ENCODE results near the gene TLE4.
A peak's percentile ranks its signal among the peaks of the same experiment; 100 is the strongest.
"Not testable (repeated sequence)": the region's sequence is repeated elsewhere in the genome, so short reads cannot be mapped to it uniquely, and the experiment has no call there.

The TLE4 gene

DNA sequence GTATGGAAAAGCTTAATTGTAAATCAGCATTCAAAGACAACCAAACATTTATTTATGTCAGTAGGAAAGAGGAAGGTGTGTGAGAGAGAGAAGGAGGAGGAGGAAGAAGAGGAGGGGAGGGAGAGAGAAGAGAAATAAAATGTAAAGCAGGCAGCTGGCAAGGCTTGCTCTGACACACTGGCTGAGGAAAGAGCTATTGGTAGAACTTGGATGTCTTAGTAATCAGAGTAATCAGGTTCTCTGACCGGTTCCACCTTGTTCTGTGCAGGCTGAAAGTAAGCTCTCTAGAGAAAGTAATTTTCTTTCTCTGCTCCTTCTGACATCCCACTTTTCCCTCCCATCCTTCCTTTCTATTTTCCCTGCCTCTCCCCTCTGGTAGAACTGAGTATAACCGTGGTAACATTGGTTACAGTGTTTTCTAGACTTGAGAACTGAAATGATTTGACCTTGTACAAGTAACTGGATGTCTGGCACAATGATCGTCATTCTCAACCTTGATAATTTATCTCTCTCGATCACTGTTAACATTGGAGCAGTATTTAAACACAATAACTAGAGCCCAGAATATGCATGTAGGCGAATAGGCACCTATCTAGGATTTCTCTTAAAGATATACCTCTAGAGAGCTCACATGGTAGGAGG, 33.3 kb downstream of the TLE4 start:
- no peaks in the 10 kb centered on the region for H3K27me3 ChIP-seq
- H3K27ac ChIP-seq, result peak overlapping the region; percentile 70
- TF ChIP-seq, protein P1, sequence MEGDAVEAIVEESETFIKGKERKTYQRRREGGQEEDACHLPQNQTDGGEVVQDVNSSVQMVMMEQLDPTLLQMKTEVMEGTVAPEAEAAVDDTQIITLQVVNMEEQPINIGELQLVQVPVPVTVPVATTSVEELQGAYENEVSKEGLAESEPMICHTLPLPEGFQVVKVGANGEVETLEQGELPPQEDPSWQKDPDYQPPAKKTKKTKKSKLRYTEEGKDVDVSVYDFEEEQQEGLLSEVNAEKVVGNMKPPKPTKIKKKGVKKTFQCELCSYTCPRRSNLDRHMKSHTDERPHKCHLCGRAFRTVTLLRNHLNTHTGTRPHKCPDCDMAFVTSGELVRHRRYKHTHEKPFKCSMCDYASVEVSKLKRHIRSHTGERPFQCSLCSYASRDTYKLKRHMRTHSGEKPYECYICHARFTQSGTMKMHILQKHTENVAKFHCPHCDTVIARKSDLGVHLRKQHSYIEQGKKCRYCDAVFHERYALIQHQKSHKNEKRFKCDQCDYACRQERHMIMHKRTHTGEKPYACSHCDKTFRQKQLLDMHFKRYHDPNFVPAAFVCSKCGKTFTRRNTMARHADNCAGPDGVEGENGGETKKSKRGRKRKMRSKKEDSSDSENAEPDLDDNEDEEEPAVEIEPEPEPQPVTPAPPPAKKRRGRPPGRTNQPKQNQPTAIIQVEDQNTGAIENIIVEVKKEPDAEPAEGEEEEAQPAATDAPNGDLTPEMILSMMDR (IDR thresholded peaks at IDR 0.05), result no peak
- H3K36me3 ChIP-seq, result peaks cover 6% of the 10 kb centered on the region
- H3K9me3 ChIP-seq, result no peaks in the 10 kb centered on the region
- H3K4me1 ChIP-seq (ENCODE audit: control insufficient read depth in 1 of 2, insufficient read depth in 1 of 2, low read depth in 1 of 2, low read length in 1 of 2), result peaks cover 42 to 48% of the 10 kb centered on the region in 2 experiments
- peak overlapping the region in 1 of 2 experiments; percentile 1 for H3K4me3 ChIP-seq (ENCODE audit: low read depth in 1 of 2, low read length in 1 of 2)

DNA sequence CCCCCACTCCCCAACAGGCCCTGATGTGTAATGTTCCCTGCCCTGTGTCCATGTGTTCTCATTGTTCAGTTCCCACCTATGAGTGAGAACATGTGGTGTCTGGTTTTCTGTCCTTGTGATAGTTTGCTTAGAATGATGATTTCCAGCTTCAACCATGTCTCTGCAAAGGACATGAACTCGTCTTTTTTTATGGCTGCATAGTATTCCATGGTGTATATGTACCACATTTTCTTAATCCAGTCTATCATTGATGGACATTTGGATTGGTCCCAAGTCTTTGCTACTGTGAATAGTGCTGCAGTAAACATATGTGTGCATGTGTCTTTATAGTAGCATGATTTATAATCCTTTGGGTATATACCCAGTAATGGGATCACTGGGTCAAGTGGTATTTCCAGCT, 34.8 kb downstream of the TLE4 start:
- peaks cover 53 to 57% of the 10 kb centered on the region in 2 experiments for H3K4me1 ChIP-seq (ENCODE audit: control insufficient read depth in 1 of 2, insufficient read depth in 1 of 2, low read depth in 1 of 2, low read length in 1 of 2)
- H3K9me3 ChIP-seq; H3K27me3 ChIP-seq; H3K36me3 ChIP-seq; H3K4me3 ChIP-seq (ENCODE audit: low read depth in 1 of 2, low read length in 1 of 2): not testable (repeated sequence)
- peak overlapping the region; percentile 30 for H3K27ac ChIP-seq

DNA sequence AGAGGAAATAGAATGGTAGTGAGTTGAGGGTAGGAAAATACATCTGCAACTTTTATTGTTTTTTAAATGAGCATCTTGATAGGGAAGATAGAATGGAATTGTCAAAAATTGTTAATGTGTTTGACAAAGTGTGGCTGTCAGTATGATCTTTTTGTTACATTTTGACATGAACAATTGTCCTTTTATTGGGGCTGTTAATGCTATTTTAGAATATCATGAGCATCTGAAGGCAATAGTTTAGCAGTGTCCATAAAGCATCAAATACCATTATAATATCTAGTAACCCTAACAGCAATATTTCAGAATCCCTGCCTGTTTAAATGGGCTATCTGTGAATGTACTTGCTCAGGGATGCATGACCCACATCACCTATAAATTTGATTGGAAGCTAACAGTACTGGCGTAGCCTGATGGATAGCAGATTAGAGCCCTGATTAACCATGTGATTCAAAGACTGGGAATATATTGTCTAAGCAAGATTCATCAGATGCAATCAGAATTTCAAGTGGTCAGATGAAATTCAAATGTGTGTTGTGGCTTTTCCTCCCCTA, 37.8 kb downstream of the TLE4 start:
- H3K9me3 ChIP-seq, result no peaks in the 10 kb centered on the region
- H3K4me3 ChIP-seq (ENCODE audit: low read depth in 1 of 2, low read length in 1 of 2), result peak overlapping the region; percentile 44 to 54
- peak overlapping the region; percentile 92 for H3K27ac ChIP-seq
- TF ChIP-seq, protein P1 (IDR thresholded peaks at IDR 0.05), result no peak
- H3K4me1 ChIP-seq (ENCODE audit: control insufficient read depth in 1 of 2, insufficient read depth in 1 of 2, low read depth in 1 of 2, low read length in 1 of 2), result peaks cover 78 to 80% of the 10 kb centered on the region in 2 experiments
- H3K27me3 ChIP-seq, result no peaks in the 10 kb centered on the region
- no peaks in the 10 kb centered on the region for H3K36me3 ChIP-seq

DNA sequence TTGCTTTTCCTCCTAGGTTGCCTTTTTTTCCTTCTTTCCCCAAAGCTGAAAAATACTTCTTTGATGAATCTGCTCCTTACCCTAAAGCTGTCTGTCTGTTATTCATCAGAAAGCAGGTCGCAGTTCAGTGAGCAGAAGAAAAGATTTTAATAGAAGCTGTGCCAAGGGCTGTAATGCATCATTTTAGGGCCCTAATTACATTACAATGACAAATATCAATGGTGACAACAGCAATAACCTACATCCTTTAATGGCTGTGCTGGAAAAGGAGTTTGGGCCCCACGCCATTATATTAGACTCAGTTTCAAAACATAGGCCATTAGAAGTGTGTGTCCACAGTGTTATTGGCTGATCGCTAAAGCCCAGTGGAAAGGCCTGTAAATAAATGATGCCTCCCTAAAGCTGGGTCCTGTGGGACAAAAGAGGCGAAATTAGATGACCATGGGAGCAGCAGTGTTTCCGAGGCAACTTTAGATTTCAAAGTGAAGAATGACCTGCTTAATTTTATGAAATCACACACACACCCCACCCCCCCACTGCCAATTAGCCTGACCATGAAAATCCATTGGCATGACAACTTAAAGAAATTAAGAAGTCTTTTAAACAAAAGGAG, 38.4 kb downstream of the TLE4 start:
- H3K4me1 ChIP-seq (ENCODE audit: control insufficient read depth in 1 of 2, insufficient read depth in 1 of 2, low read depth in 1 of 2, low read length in 1 of 2), result peaks cover 78 to 80% of the 10 kb centered on the region in 2 experiments

DNA sequence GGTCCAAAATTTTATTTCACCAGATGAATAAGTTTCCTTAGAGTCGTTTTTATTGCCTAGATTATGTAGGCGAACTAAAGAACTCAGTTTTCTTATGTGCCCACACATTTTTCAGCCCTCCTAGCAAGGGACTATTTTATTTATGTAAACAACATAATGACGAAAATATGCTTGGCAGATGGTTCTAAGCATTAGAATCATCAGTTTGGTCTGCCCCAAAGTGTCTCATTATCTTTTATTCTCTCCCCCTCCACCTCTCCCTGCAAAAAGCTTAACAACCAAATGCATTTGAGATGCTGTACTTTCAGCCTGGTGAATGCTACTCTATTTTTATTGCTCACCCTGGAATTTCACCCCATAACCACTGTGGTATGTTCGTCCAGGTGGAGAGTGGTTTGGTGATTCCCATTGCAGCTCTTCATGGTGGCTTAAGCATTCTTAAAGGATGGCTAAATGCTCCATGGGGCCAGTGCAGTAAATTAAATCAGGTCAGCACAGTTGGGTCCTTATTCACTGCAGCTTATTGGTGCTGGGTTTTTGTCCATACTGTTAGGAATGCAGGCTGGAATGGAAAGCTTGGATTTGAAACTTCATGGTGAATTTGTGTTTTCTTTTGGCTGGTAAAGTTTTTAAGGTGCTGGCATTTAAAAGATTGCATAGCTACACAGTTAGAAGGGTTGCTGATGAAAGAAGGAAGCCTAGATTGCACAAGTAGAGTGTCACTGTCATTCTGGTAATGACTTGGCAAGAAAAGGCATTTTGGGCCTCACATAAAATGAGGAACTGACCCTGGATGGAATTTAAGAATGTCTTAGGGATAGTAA, 39.2 kb downstream of the TLE4 start:
- Histone ChIP-seq H3K27ac (peak overlapping the region; percentile 92), H3K4me3 (ENCODE audit: low read depth in 1 of 2, low read length in 1 of 2) (peak overlapping the region; percentile 44 to 54), H3K36me3 (no peaks in the 10 kb centered on the region), H3K4me1 (ENCODE audit: control insufficient read depth in 1 of 2, insufficient read depth in 1 of 2, low read depth in 1 of 2, low read length in 1 of 2) (peaks cover 79 to 81% of the 10 kb centered on the region in 2 experiments), H3K27me3 (no peaks in the 10 kb centered on the region), H3K9me3 (no peaks in the 10 kb centered on the region)
- TF ChIP-seq, protein P1 (IDR thresholded peaks at IDR 0.05), result no peak

More for the DNA sequence above, 38.4 kb downstream of the TLE4 start:
- H3K27ac ChIP-seq, result peak overlapping the region; percentile 92
- H3K9me3 ChIP-seq, result no peaks in the 10 kb centered on the region
- peak overlapping the region; percentile 44 to 54 for H3K4me3 ChIP-seq (ENCODE audit: low read depth in 1 of 2, low read length in 1 of 2)
- no peaks in the 10 kb centered on the region for H3K27me3 ChIP-seq
- TF ChIP-seq, protein P1 (IDR thresholded peaks at IDR 0.05), result no peak
- H3K36me3 ChIP-seq, result no peaks in the 10 kb centered on the region
